ENCODE measurements around the gene UBB. TPM values are rescaled to one million over a fixed set of nuclear protein-coding genes. Genes with fewer than 3 reads are reported as not detected.

UBB gene
- total RNA-seq, 1 donor from 2014 or later, result 1,783 TPM

GRCh38 chr17:16423226-16423872 lies 42.5 kb downstream of the UBB start:
- Histone ChIP-seq H2AFZ (ENCODE audit: low read depth, low read length) (no peak overlapping the region), H3K36me3 (ENCODE audit: insufficient read depth, low read length) (no peaks in the 10 kb centered on the region), H3K9me3 (ENCODE audit: insufficient read depth, low read depth, low read length) (no peaks in the 10 kb centered on the region), H3K9ac (ENCODE audit: low read length) (no peak overlapping the region), H3K4me2 (ENCODE audit: low read length) (no peak overlapping the region), H3K27me3 (ENCODE audit: insufficient read depth, low read length) (no peaks in the 10 kb centered on the region), H3K4me3 (ENCODE audit: insufficient read depth, low read depth, low read length) (no peak overlapping the region), H3K79me2 (ENCODE audit: insufficient read depth, low read length) (no peaks in the 10 kb centered on the region), H3K27ac (ENCODE audit: low read depth, low read length) (no peak overlapping the region), H3K4me1 (ENCODE audit: insufficient read depth, low read length) (peaks cover 28% of the 10 kb centered on the region), H4K20me1 (ENCODE audit: insufficient read depth, low read length) (peaks cover 7% of the 10 kb centered on the region)
- Mint-ChIP-seq H3K4me3 (ENCODE audit: unreplicated experiment) (no peak overlapping the region), H3K27ac (ENCODE audit: unreplicated experiment) (no peak overlapping the region), H3K4me1 (ENCODE audit: low read depth, unreplicated experiment) (peaks cover 23% of the 10 kb centered on the region), H3K9me3 (ENCODE audit: unreplicated experiment) (no peaks in the 10 kb centered on the region), H3K36me3 (ENCODE audit: low read depth, unreplicated experiment) (no peaks in the 10 kb centered on the region), H3K27me3 (ENCODE audit: low read depth, unreplicated experiment) (peaks cover 10% of the 10 kb centered on the region)
- no peak for FAIRE-seq
- TF ChIP-seq EZH2 (IDR thresholded peaks at IDR 0.05; ENCODE audit: insufficient read depth, low read length) (no peak), CTCF (IDR thresholded peaks at IDR 0.05; ENCODE audit: insufficient read depth, low read depth, low read length) (no peak)
- no peak for DNase-seq (ENCODE audit: low read depth)

GRCh38 chr17:16425202-16425601 lies 44.3 kb downstream of the UBB start:
- H4K20me1 ChIP-seq (ENCODE audit: insufficient read depth, low read length), result peaks cover 4% of the 10 kb centered on the region
- no peak overlapping the region for H3K4me2 ChIP-seq (ENCODE audit: low read length)
- H3K4me3 Mint-ChIP-seq (ENCODE audit: unreplicated experiment), result no peak overlapping the region
- H3K36me3 Mint-ChIP-seq (ENCODE audit: low read depth, unreplicated experiment), result peaks cover 2% of the 10 kb centered on the region
- no peak overlapping the region for H2AFZ ChIP-seq (ENCODE audit: low read depth, low read length)
- no peaks in the 10 kb centered on the region for H3K9me3 ChIP-seq (ENCODE audit: insufficient read depth, low read depth, low read length)
- TF ChIP-seq CTCF (IDR thresholded peaks at IDR 0.05; ENCODE audit: insufficient read depth, low read depth, low read length), result no peak
- no peak for TF ChIP-seq EZH2 (IDR thresholded peaks at IDR 0.05; ENCODE audit: insufficient read depth, low read length)
- FAIRE-seq (no peak), DNase-seq (ENCODE audit: low read depth) (no peak)
- H3K4me3 ChIP-seq (ENCODE audit: insufficient read depth, low read depth, low read length), result no peak overlapping the region
- peaks cover 6% of the 10 kb centered on the region for H3K4me1 Mint-ChIP-seq (ENCODE audit: low read depth, unreplicated experiment)
- H3K79me2 ChIP-seq (ENCODE audit: insufficient read depth, low read length), result no peaks in the 10 kb centered on the region
- no peaks in the 10 kb centered on the region for H3K36me3 ChIP-seq (ENCODE audit: insufficient read depth, low read length)
- H3K9me3 Mint-ChIP-seq (ENCODE audit: unreplicated experiment), result no peaks in the 10 kb centered on the region
- H3K27ac Mint-ChIP-seq (ENCODE audit: unreplicated experiment), result no peak overlapping the region
- no peaks in the 10 kb centered on the region for H3K27me3 ChIP-seq (ENCODE audit: insufficient read depth, low read length)
- H3K27ac ChIP-seq (ENCODE audit: low read depth, low read length), result no peak overlapping the region
- peaks cover 13% of the 10 kb centered on the region for H3K27me3 Mint-ChIP-seq (ENCODE audit: low read depth, unreplicated experiment)
- peaks cover 9% of the 10 kb centered on the region for H3K4me1 ChIP-seq (ENCODE audit: insufficient read depth, low read length)
- H3K9ac ChIP-seq (ENCODE audit: low read length), result no peak overlapping the region
